OCI-LY7 (cell line): ENCODE results near the gene EGFR. TPM values are rescaled to one million over a fixed set of nuclear protein-coding genes. Genes with fewer than 3 reads are reported as not detected.

ENCODE experiments used
- BruUV-seq: library from RNA; stranded (reverse); fragments of 400-500 nt; replicated peaks from 2 replicates; lab custom pipeline; 2021; lab: Mats Ljungman, UMichigan
- CTCF ChIA-PET: fragments of 300-600 bp; sonication (Branson Sonifier 250); formaldehyde crosslinking; loops from one replicate; lab custom pipeline; 2022; ENCODE audit warnings: antibody characterized with exemption; ENCODE audit not compliant: unreplicated experiment; lab: Charles Lee
- POLR2A ChIA-PET: fragments of 300-600 bp; sonication (Branson Sonifier 250); formaldehyde crosslinking; loops from one replicate; lab custom pipeline; 2022; ENCODE audit warnings: antibody characterized with exemption; lab: Charles Lee
- DNase-seq: peaks from one replicate; pipeline ENCODE4 v3.0.0-alpha.2; 2015; ENCODE audit warnings: low spot score
- H2AFZ ChIP-seq: fragments of 200-600 bp; sonication (generic), shearing (Covaris generic); 2 replicates; pipeline ENCODE4 v1.6.1; 2014; ENCODE audit warnings: mild to moderate bottlenecking, antibody characterized with exemption, low read length, moderate library complexity
- H3K27ac ChIP-seq: fragments of 200-600 bp; sonication (generic); 2 replicates; pipeline ENCODE4 v1.5.1; 2014; ENCODE audit warnings: mixed run types, low read depth, mild to moderate bottlenecking, moderate library complexity, low read length, inconsistent platforms; ENCODE audit not compliant: poor library complexity, severe bottlenecking
- H3K36me3 ChIP-seq: fragments of 200-600 bp; sonication (generic); 2 replicates; pipeline ENCODE4 v1.6.1; 2014; ENCODE audit warnings: mild to moderate bottlenecking, antibody characterized with exemption, low read length, moderate library complexity, mixed read lengths; ENCODE audit not compliant: insufficient read depth
- H3K4me1 ChIP-seq: fragments of 200-600 bp; sonication (generic); 2 replicates; pipeline ENCODE4 v1.5.1; 2014; ENCODE audit warnings: mild to moderate bottlenecking, low read length; ENCODE audit not compliant: insufficient read depth, poor library complexity, severe bottlenecking
- H3K4me2 ChIP-seq: fragments of 200-600 bp; sonication (generic); 2 replicates; pipeline ENCODE4 v1.6.1; 2014; ENCODE audit warnings: mild to moderate bottlenecking, low read length
- H3K4me3 ChIP-seq: fragments of 200-600 bp; sonication (generic); 2 replicates; pipeline ENCODE4 v1.5.1; 2014; ENCODE audit warnings: mild to moderate bottlenecking, low read depth, low read length; ENCODE audit not compliant: poor library complexity, severe bottlenecking
- H3K79me2 ChIP-seq: fragments of 200-600 bp; sonication (generic); 2 replicates; pipeline ENCODE4 v1.6.1; 2016; ENCODE audit warnings: low read depth, mild to moderate bottlenecking, low read length, moderate library complexity, mixed read lengths; ENCODE audit not compliant: insufficient read depth
- H3K9me2 ChIP-seq: fragments of 200-600 bp; sonication (generic); 2 replicates; pipeline ENCODE4 v1.6.1; 2016; ENCODE audit warnings: mild to moderate bottlenecking, low read length, mixed read lengths; ENCODE audit not compliant: insufficient read depth
- H3K9me3 ChIP-seq: fragments of 200-600 bp; sonication (generic); 2 replicates; pipeline ENCODE4 v1.6.1; 2014; ENCODE audit warnings: mild to moderate bottlenecking, mixed run types, low read length, mixed read lengths
- H4K20me1 ChIP-seq: fragments of 200-600 bp; sonication (generic); 2 replicates; pipeline ENCODE4 v1.6.1; 2014; ENCODE audit warnings: mild to moderate bottlenecking, antibody characterized with exemption, low read length, moderate library complexity, mixed read lengths; ENCODE audit not compliant: insufficient read depth
- CTCF ChIP-seq: fragments of 200-600 bp; sonication (generic); conservative IDR thresholded peaks from 2 replicates; pipeline ENCODE4 v1.5.1; 2014; ENCODE audit warnings: mild to moderate bottlenecking, antibody characterized with exemption, low read length, moderate library complexity, mixed read lengths
- EZH2phosphoT487 ChIP-seq: fragments of 200-600 bp; sonication (generic); IDR thresholded peaks from 2 replicates; pipeline ENCODE4 v1.6.1; 2018; ENCODE audit warnings: low read depth, borderline replicate concordance, mild to moderate bottlenecking, mixed run types, antibody characterized with exemption, low read length, moderate library complexity, mixed read lengths
- intact Hi-C: fragments of 100-400 bp; cut with micrococcal nuclease; formaldehyde crosslinking; loops from one replicate; pipeline ENCODE4 v1.10.0; 2022; ENCODE audit not compliant: unreplicated experiment
- total RNA-seq, 2 experiments: library from RNA; depleted of rRNA in 1 of 2; stranded (reverse); fragments of >200 nt in 1 of 2; shearing (Covaris generic) in 1 of 2; gene quantifications; 2 replicates each; pipeline ENCODE4 v1.2.3, GENCODE V29; 2014 to 2022

Gene EGFR
- total RNA-seq, 2 experiments from 2014 or later: 0.27 TPM; not detected in 1

- Histone ChIP-seq H3K4me2 (no peak overlapping the region), H2AFZ (no peak overlapping the region), H3K36me3 (no peaks in the 10 kb centered on the region), H4K20me1 (no peaks in the 10 kb centered on the region), H3K9me3 (no peaks in the 10 kb centered on the region), H3K9me2 (no peaks in the 10 kb centered on the region), H3K27ac (no peak overlapping the region), H3K4me3 (no peak overlapping the region), H3K79me2 (no peaks in the 10 kb centered on the region), H3K4me1 (peaks cover under 1% of the 10 kb centered on the region)
- intact Hi-C loops: loop anchor here (10.0 kb wide), 1 partner anchor 174 kb away; no protein-coding TSS in a partner anchor
- no TSS peak for BruUV-seq
- DNase-seq: no peak
- ChIA-PET CTCF (no interaction called here), POLR2A (interaction anchor here (0.6 kb wide), 1 partner anchor 28 kb away, joined by 3 read pairs; no protein-coding TSS in a partner anchor)
- TF ChIP-seq CTCF: no peak
Observed at GRCh38 chr7:55081068-55081467, 62.3 kb downstream of the EGFR start.

- CTCF ChIA-PET: no interaction called here
- Histone ChIP-seq H2AFZ (no peak overlapping the region), H3K9me2 (no peaks in the 10 kb centered on the region), H3K4me1 (peaks cover 6% of the 10 kb centered on the region), H3K79me2 (no peaks in the 10 kb centered on the region), H3K4me2 (no peak overlapping the region), H3K36me3 (no peaks in the 10 kb centered on the region), H3K4me3 (no peak overlapping the region), H3K9me3 (no peaks in the 10 kb centered on the region), H4K20me1 (no peaks in the 10 kb centered on the region), H3K27ac (no peak overlapping the region)
- POLR2A ChIA-PET: interaction anchor here (0.6 kb wide), 2 partner anchors 28 to 54 kb away, joined by 3 read pairs; no protein-coding TSS in a partner anchor
- DNase-seq: no peak
- BruUV-seq: no TSS peak
- intact Hi-C loops: loop anchor here (10.0 kb wide), 1 partner anchor 173 kb away; no protein-coding TSS in a partner anchor
- no peak for TF ChIP-seq EZH2phosphoT487
- TF ChIP-seq CTCF: no peak
Observed at GRCh38 chr7:55081472-55082227, 62.8 kb downstream of the EGFR start.

- H4K20me1 ChIP-seq: no peaks in the 10 kb centered on the region
- no peak for DNase-seq
- no peaks in the 10 kb centered on the region for H3K79me2 ChIP-seq
- ChIA-PET POLR2A (interaction anchor here (0.6 kb wide), 1 partner anchor 54 kb away, joined by 3 read pairs; no protein-coding TSS in a partner anchor), CTCF (no interaction called here)
- H3K4me3 ChIP-seq: no peak overlapping the region
- H3K27ac ChIP-seq: no peak overlapping the region
- no peak overlapping the region for H2AFZ ChIP-seq
- BruUV-seq: no TSS peak
- peaks cover 12% of the 10 kb centered on the region for H3K4me1 ChIP-seq
- H3K9me2 ChIP-seq: no peaks in the 10 kb centered on the region
- no peaks in the 10 kb centered on the region for H3K9me3 ChIP-seq
- intact Hi-C loops: loop anchor here (10.0 kb wide), 1 partner anchor 173 kb away; no protein-coding TSS in a partner anchor
- no peak overlapping the region for H3K4me2 ChIP-seq
- TF ChIP-seq EZH2phosphoT487: no peak
- no peak for TF ChIP-seq CTCF
- H3K36me3 ChIP-seq: no peaks in the 10 kb centered on the region
Observed at GRCh38 chr7:55082228-55082603, 63.4 kb downstream of the EGFR start.
